Activated CD8-positive, alpha-beta memory T cell treated with anti-CD3 and anti-CD28 coated beads for 4 hours (primary cell): Measurements from ENCODE around the gene RASA4B.

Source experiments
- DNase-seq, 2 donors: peaks; one replicate each; pipeline ENCODE4 v3.0.0-alpha.2; 2020; ENCODE audit warnings: low read depth in 2 of 2

The RASA4B gene

GRCh38 chr7:102454468-102454867 is 63.1 kb downstream of the RASA4B start:
- DNase-seq = no peak

DNA sequence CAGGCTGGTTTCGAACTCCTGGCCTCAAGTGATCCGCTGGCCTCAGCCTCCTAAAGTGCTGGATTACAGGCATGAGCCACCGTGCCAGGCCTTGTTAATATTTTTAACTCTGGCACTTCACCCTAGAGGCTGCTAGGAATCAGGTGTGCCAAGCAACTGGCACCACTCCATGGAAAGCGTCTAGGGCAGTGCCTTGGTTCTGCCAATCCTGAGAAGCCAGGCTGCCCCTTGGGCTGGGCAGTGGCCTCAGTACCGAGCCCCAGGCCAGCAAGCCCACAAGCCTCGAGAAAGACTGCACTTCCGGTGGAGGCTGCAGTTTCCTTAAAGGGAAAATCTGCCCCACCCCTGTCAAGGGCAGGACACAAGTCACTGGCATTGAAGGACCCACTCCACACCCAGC is 64.3 kb downstream of the RASA4B start:
- no peak for DNase-seq

DNA sequence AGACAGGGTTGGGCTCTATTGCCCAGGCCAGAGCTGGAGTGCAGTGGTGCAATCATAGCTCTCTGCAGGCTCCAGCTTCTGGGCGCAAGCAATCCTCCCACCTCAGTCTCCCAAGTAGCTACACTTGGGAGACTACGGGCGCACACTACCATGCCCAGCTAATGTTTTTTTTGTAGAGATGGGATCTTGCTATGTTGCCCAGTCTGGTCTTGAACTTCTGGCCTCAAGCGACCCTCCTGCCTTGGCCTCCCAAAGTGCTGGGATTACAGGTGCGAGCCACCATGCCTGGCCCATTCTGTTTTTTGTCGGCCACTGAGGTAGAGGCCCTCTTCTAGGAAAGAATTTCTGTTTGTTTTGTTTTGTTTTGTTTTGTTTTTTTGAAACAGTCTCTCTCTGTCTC is 65.1 kb downstream of the RASA4B start:
- DNase-seq = no peak

- DNase-seq = no peak
Measured at GRCh38 chr7:102451371-102452054, 66.1 kb downstream of the RASA4B start.

DNA sequence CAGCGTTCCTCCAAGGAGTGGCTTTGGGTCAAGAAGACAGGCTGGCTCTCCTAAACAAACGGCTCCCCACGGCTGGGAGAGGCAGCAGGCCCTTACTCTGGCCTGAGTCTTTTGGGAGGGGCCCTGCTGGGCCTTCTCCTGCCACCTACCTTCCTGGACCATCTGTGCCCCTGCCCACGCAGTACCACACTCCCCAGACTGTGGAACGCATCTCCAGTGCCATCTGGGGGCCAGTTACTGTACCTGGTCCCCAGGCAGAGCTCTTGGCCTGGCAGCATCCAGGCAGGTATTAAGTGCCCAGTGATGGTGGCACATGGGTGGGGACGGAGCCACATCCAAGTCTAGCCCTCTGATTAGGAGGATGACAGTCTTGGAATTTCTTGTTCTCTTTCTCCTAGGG is 67.3 kb downstream of the RASA4B start:
- peak in 1 of 2 donors; percentile 36 for DNase-seq

DNA sequence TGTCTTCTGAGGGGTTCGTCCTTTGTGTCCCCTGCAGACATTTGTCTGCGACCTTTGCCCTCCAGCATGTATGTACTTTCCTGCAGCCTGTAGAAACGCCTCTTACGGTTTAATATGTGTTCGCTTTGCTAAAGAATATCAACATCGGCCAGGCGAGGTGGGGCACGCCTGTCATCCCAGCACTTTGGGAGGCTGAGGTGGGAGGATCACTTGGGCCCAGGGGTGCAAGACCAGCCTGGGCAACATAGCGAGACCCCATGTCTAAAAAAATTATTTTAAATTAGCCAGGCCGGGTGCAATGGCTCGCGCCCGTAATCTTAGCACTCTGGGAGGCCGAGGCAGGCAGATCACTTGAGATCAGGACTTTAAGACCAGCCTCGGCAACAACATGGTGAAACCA is 68.4 kb downstream of the RASA4B start:
- no peak for DNase-seq

DNA sequence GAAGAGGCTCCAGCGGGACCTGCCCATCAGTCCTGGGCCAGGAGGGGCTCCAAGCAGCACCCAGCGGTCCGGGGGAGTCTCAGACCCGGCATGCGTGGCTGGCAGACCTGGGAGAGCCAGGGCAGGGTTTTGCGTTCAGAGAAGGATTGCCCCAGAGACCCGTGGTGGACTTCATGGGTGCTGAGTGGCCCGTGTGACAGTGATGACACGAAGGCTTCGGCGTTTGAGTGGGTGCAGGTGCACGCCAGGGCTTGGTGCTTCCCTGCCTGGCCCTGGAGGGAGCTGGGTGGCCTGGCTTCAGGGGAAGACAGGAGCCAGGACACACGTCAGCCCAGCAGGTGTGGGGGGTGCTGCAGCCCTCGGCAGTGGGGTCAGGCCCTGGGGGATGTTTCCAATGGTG is 70.3 kb downstream of the RASA4B start:
- DNase-seq = no peak

DNA sequence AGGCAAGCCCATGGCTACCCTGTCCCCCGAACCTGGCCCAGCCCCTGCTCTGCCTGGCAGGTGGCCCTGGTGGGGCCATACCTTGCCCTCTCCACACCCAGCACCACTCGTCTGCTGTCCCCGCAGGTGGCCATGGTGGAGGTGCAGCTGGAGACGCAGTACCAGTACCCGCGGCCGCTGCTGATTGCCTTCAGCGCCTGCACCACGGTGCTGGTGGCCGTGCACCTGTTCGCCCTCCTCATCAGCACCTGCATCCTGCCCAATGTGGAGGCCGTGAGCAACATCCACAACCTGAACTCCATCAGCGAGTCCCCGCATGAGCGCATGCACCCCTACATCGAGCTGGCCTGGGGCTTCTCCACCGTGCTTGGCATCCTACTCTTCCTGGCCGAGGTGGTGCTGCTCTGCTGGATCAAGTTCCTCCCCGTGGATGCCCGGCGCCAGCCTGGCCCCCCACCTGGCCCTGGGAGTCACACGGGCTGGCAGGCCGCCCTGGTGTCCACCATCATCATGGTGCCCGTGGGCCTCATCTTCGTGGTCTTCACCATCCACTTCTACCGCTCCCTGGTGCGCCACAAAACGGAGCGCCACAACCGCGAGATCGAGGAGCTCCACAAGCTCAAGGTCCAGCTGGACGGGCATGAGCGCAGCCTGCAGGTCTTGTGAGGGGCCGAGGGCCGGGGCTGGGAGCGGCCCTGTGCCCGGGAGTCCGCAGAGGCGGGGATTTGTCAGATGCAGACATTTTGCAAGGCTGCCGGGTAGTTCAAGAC is 71.0 kb downstream of the RASA4B start:
- no peak for DNase-seq

DNA sequence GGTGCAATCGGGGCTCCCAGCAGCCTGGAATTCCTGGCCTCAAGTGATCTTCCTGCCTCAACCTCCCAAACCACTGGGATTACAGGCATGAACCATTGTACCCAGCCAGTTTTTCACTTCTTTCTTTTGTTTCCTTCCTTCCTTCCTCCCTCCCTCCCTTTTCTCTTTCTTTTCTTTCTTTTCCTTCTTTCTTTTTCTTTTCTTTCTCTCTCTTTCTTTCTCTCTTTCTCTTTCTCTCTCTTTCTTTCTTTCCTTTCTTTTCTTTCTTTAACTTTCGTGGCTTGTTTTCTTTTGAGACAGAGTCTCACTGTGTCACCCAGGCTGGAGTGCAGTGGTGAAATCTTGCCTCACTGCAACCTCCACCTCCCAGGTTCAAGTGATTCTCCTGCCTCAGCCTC is 71.9 kb downstream of the RASA4B start:
- no peak for DNase-seq

DNA sequence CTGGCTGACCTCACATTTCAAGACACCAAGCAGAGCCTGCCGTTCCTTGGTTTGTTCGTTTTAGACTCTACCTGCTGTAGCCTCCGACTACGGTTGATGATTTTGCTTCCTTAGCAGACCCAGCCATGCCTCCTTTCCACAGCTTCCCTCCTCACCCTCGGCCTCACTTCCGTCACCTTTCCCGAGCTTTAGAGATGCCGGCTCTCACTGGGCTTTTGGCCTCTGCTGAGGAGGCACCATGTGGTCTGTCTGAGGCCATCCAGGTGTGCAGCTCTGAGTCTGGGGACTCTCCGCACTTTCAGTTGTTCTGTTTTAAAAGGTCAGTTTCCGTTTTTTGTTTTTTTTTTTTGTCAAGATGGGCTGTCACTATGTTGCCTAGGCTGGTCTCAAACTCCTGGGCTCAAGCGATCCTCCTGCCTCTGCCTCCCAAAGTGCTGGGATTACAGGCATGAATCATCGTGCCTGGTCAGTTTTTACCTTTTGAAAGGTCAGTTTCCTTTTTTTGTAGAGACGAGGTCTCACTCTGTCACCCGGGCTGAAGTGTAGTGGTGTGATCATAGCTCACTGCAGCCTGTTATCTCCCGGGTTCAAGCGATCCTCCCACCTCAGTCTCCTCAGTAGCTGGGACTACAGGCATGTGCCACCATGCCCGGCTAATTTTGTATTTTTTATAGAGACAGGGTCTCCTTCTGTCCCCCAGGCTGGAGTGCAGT is 72.5 kb downstream of the RASA4B start:
- no peak for DNase-seq

DNA sequence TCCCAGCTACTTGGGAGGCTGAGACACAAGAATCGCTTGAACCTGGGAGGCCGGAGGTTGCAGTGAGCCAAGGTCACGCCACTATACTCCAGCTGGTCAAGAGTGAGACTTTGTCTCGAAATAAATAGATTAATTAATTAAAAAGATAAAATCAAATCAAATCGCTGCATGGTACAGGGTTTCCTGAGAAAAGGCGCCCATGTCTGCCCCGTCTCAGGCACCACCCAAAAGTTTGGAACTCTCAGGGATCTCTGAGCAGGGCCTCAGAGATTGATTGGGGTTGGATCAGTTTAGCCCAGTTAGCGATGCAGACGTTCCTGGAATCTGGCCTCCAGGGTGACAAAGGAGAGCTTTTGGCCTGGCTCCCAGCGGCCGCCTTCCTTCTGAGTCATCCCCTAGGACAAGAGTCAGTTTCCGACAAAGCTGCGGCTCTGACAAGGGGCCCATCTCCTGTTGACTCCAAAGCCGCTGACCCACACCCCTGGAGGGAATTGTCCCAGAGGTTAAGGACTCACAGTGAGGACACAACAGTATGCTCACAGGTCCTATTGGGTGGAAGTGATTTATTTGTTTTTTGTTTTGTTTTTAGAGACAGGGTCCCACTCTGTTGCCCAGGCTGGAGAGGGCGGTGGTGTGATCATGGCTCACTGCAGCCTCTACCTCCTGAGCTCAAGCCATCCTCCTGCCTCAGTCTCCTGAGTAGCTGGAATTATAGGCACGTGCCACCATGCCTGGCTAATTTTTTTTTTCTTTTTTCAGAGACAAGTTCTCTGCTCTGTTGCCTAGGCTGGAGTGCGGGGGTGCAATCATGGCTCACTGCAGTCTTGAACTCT is 77.4 kb downstream of the RASA4B start:
- no peak for DNase-seq

DNA sequence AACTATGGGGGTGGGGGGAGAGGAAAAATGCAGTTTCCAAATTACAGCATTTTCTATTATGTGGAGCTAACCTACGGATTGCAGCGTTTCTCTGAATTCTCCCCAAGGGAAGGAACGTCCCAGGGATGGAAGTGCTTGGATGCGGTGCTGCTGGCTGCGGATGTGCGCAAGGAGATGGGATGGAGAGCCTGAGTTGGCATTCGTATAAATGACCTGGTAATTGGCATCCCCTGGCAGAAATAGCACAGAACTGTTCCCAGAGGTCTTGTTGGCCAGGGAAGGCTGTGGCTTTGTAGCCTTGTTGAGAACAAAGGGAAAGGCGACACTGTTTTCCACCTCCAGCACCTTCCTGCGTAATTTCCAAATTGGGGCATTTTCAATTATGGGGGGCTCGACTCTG is 81.5 kb downstream of the RASA4B start:
- DNase-seq = no peak

DNA sequence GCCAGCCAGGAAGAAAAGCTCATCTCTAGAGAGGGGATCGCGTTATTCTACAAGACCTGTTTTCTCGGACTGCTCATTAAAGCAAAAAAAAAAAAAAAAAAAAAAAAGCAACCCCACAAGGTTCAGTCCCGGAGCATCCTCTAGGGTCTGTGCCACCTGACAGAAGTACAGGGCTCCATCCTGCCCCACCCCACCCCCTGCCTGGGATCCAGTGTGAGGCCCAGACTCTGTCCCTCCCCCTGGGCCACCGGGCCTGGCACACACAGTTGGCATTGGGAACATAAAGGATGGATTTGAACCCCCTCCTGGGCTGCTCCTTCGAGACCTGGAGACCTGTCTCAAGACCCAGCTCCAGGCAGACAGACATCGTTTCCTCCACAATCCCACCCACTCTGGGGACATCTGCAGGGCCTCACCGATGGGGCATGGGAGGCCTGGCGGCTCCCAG is 83.5 kb downstream of the RASA4B start:
- no peak for DNase-seq

GRCh38 chr7:102433219-102434038 is 84.1 kb downstream of the RASA4B start, which contains the start of gene ORAI2:
TSS of gene ORAI2 (plus strand) at chr7:102433575. CDS start at chr7:102438957, 5,382 bp downstream.
- DNase-seq = peak; percentile 79
